ENCODE data around the gene UIMC1.
"Not testable (repeated sequence)": the region's sequence is repeated elsewhere in the genome, so short reads cannot be mapped to it uniquely, and the experiment has no call there.

Gene UIMC1

GRCh38 chr5:177006265-177006972 lies at the start of gene UIMC1:
UIMC1 (minus strand) TSS chr5:177006779; CDS start chr5:176982615, 24,164 bp downstream.
- DNase-seq (ENCODE audit: low read depth in 2 of 2), result peak; percentile 81

GRCh38 chr5:177049285-177049684 lies 42.7 kb upstream of the UIMC1 start:
- no peak for DNase-seq (ENCODE audit: low read depth in 2 of 2)

- not testable (repeated sequence) for DNase-seq (ENCODE audit: low read depth in 2 of 2)
Observed at GRCh38 chr5:177048531-177048930, 42.0 kb upstream of the UIMC1 start.

- no peak for DNase-seq (ENCODE audit: low read depth in 2 of 2)
Observed at GRCh38 chr5:177045631-177046030, 39.1 kb upstream of the UIMC1 start.

GRCh38 chr5:177044641-177045040 lies 38.1 kb upstream of the UIMC1 start:
- DNase-seq (ENCODE audit: low read depth in 2 of 2), result no peak

GRCh38 chr5:177043958-177044357 lies 37.4 kb upstream of the UIMC1 start:
- no peak for DNase-seq (ENCODE audit: low read depth in 2 of 2)

- DNase-seq (ENCODE audit: low read depth in 2 of 2), result no peak
Observed at GRCh38 chr5:177043114-177043513, 36.5 kb upstream of the UIMC1 start.

- no peak for DNase-seq (ENCODE audit: low read depth in 2 of 2)
Observed at GRCh38 chr5:177041936-177042335, 35.4 kb upstream of the UIMC1 start.

GRCh38 chr5:177040814-177041420 lies 34.3 kb upstream of the UIMC1 start:
- no peak for DNase-seq (ENCODE audit: low read depth in 2 of 2)

- DNase-seq (ENCODE audit: low read depth in 2 of 2), result no peak
Observed at GRCh38 chr5:177036921-177037320, 30.3 kb upstream of the UIMC1 start.

GRCh38 chr5:177036443-177036842 lies 29.9 kb upstream of the UIMC1 start:
- DNase-seq (ENCODE audit: low read depth in 2 of 2), result no peak

- DNase-seq (ENCODE audit: low read depth in 2 of 2), result no peak
Observed at GRCh38 chr5:177035976-177036375, 29.4 kb upstream of the UIMC1 start.

- no peak for DNase-seq (ENCODE audit: low read depth in 2 of 2)
Observed at GRCh38 chr5:177029498-177029897, 22.9 kb upstream of the UIMC1 start.

GRCh38 chr5:177027665-177028064 lies 21.1 kb upstream of the UIMC1 start:
- no peak for DNase-seq (ENCODE audit: low read depth in 2 of 2)

GRCh38 chr5:177025101-177025601 lies 18.6 kb upstream of the UIMC1 start:
- no peak for DNase-seq (ENCODE audit: low read depth in 2 of 2)

- no peak for DNase-seq (ENCODE audit: low read depth in 2 of 2)
Observed at GRCh38 chr5:177024559-177024958, 18.0 kb upstream of the UIMC1 start.

- no peak for DNase-seq (ENCODE audit: low read depth in 2 of 2)
Observed at GRCh38 chr5:177023303-177023664, 16.7 kb upstream of the UIMC1 start.

GRCh38 chr5:177022386-177023302 lies 16.1 kb upstream of the UIMC1 start, which contains the start of gene ZNF346:
ZNF346 (plus strand) TSS chr5:177022696; CDS start chr5:177022739, 43 bp downstream.
- peak; percentile 79 to 82 for DNase-seq (ENCODE audit: low read depth in 2 of 2)

GRCh38 chr5:177020033-177020432 lies 13.5 kb upstream of the UIMC1 start:
- DNase-seq (ENCODE audit: low read depth in 2 of 2), result no peak

GRCh38 chr5:177018341-177018740 lies 11.8 kb upstream of the UIMC1 start:
- no peak for DNase-seq (ENCODE audit: low read depth in 2 of 2)

- no peak for DNase-seq (ENCODE audit: low read depth in 2 of 2)
Observed at GRCh38 chr5:177015156-177015555, 8.6 kb upstream of the UIMC1 start.

GRCh38 chr5:177010153-177010552 lies 3.6 kb upstream of the UIMC1 start:
- DNase-seq (ENCODE audit: low read depth in 2 of 2), result no peak
